ENCODE results near the gene BRINP1. TPM values are rescaled to one million over a fixed set of nuclear protein-coding genes. Genes with fewer than 3 reads are reported as not detected.
"Not testable (repeated sequence)": the region's sequence is repeated elsewhere in the genome, so short reads cannot be mapped to it uniquely, and the experiment has no call there.

BRINP1 gene
- total and polyA plus RNA-seq, 3 experiments from 2014 or later, result not detected

DNA sequence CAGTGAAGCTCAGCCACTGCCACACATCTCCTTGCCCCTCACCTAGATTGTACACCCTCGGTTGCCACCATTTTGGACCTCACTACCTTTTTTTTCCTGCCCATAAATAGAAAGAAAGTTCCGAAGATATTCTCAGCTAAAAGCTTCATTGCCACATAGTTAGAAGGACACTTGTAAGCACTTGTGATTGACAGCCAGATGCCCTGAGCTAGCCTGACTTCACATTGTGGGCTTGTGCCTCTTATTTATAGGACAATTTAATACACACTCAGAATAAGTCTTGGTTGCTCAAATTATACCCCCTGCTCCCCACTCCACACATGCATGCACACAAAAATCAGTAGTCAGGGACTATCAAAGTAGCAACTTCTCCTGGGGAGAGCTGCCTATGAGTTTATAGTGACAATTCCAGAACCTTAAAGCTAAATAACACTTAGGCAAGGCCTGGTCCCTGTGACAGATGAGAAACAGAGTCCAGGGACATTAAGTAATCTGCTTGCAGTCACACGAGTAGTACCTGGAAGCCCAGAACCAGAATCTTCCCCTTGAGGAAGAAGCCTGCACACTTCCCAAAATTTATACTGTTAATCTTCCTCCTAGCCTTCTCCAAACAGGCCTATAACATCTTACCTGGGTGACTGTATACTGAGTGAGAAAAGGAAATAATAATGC is 184.8 kb downstream of the BRINP1 start:
- ChIA-PET POLR2A (no interaction called here), CTCF (no interaction called here)
- Histone ChIP-seq H3K4me1 (ENCODE audit: insufficient read depth, low read length) (no peaks in the 10 kb centered on the region), H3K27ac (ENCODE audit: low read depth, low read length) (no peak overlapping the region), H3K4me3 (ENCODE audit: low read length) (no peak overlapping the region), H3K27me3 (ENCODE audit: insufficient read depth, low read length, poor library complexity, severe bottlenecking) (no peaks in the 10 kb centered on the region), H3K36me3 (ENCODE audit: insufficient read depth, low read length) (no peaks in the 10 kb centered on the region), H3K9me3 (ENCODE audit: low read length) (no peaks in the 10 kb centered on the region)
- no peak overlapping the region for H3K4me3 Mint-ChIP-seq
- no peaks in the 10 kb centered on the region for H3K4me1 Mint-ChIP-seq
- no peaks in the 10 kb centered on the region for H3K27me3 Mint-ChIP-seq
- H3K36me3 Mint-ChIP-seq, result no peaks in the 10 kb centered on the region
- H3K27ac Mint-ChIP-seq, result no peak overlapping the region
- DNase-seq, result no peak
- H3K9me3 Mint-ChIP-seq, result peaks cover 10 to 35% (median 12%) of the 10 kb centered on the region in 5 donors

- Histone ChIP-seq H3K27ac (ENCODE audit: low read depth, low read length) (no peak overlapping the region), H3K36me3 (ENCODE audit: insufficient read depth, low read length) (no peaks in the 10 kb centered on the region), H3K4me3 (ENCODE audit: low read length) (no peak overlapping the region), H3K4me1 (ENCODE audit: insufficient read depth, low read length) (no peaks in the 10 kb centered on the region), H3K27me3 (ENCODE audit: insufficient read depth, low read length, poor library complexity, severe bottlenecking) (no peaks in the 10 kb centered on the region), H3K9me3 (ENCODE audit: low read length) (no peaks in the 10 kb centered on the region)
- POLR2A ChIA-PET, result no interaction called here
- H3K9me3 Mint-ChIP-seq, result peaks cover 3 to 21% (median 5%) of the 10 kb centered on the region in 5 donors
- H3K4me1 Mint-ChIP-seq, result no peaks in the 10 kb centered on the region
- no peak for DNase-seq
- no peak overlapping the region for H3K4me3 Mint-ChIP-seq
- H3K36me3 Mint-ChIP-seq, result no peaks in the 10 kb centered on the region
- H3K27me3 Mint-ChIP-seq, result no peaks in the 10 kb centered on the region
- no peak overlapping the region for H3K27ac Mint-ChIP-seq
- CTCF ChIA-PET, result no interaction called here
These were observed 187.7 kb downstream of the BRINP1 start for GRCh38 chr9:119181561-119181960.

DNA sequence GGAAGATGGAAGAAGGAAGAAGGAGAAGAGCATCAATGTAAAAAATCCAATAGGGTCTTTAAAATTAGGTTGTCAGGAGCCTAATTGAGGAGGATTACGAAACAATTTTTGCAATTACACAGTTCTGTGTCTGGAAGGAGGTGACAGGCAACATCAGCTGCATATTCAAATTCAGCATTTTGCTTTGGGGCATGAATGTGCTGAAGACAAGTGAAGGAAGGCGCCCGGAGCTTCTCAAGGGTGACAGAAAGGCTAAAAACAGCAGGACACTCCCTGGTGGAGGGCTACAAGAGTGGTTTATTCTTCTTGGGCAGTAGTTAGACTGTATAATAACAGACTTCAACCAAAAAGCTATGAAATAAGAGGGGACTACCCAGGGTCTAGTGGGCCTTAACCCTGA is 188.3 kb downstream of the BRINP1 start:
- ChIA-PET POLR2A (no interaction called here), CTCF (no interaction called here)
- DNase-seq, result no peak
- Mint-ChIP-seq H3K4me3 (no peak overlapping the region), H3K9me3 (peaks cover 3 to 21% (median 5%) of the 10 kb centered on the region in 5 donors), H3K36me3 (no peaks in the 10 kb centered on the region), H3K27ac (no peak overlapping the region), H3K4me1 (no peaks in the 10 kb centered on the region), H3K27me3 (no peaks in the 10 kb centered on the region)
- Histone ChIP-seq H3K9me3 (ENCODE audit: low read length) (no peaks in the 10 kb centered on the region), H3K4me1 (ENCODE audit: insufficient read depth, low read length) (no peaks in the 10 kb centered on the region), H3K4me3 (ENCODE audit: low read length) (no peak overlapping the region), H3K27ac (ENCODE audit: low read depth, low read length) (no peak overlapping the region), H3K27me3 (ENCODE audit: insufficient read depth, low read length, poor library complexity, severe bottlenecking) (no peaks in the 10 kb centered on the region), H3K36me3 (ENCODE audit: insufficient read depth, low read length) (no peaks in the 10 kb centered on the region)

- DNase-seq, result no peak
- H3K4me3 ChIP-seq (ENCODE audit: low read length), result no peak overlapping the region
- H3K4me1 ChIP-seq (ENCODE audit: insufficient read depth, low read length), result no peaks in the 10 kb centered on the region
- no peak overlapping the region for H3K27ac Mint-ChIP-seq
- ChIA-PET CTCF (no interaction called here), POLR2A (no interaction called here)
- no peaks in the 10 kb centered on the region for H3K9me3 ChIP-seq (ENCODE audit: low read length)
- peaks cover 3 to 25% (median 4%) of the 10 kb centered on the region in 5 donors for H3K9me3 Mint-ChIP-seq
- no peaks in the 10 kb centered on the region for H3K27me3 ChIP-seq (ENCODE audit: insufficient read depth, low read length, poor library complexity, severe bottlenecking)
- H3K27ac ChIP-seq (ENCODE audit: low read depth, low read length), result no peak overlapping the region
- no peaks in the 10 kb centered on the region for H3K36me3 ChIP-seq (ENCODE audit: insufficient read depth, low read length)
- H3K27me3 Mint-ChIP-seq, result no peaks in the 10 kb centered on the region
- H3K4me3 Mint-ChIP-seq, result no peak overlapping the region
- no peaks in the 10 kb centered on the region for H3K4me1 Mint-ChIP-seq
- no peaks in the 10 kb centered on the region for H3K36me3 Mint-ChIP-seq
These were observed 189.5 kb downstream of the BRINP1 start for GRCh38 chr9:119179701-119180100.

DNA sequence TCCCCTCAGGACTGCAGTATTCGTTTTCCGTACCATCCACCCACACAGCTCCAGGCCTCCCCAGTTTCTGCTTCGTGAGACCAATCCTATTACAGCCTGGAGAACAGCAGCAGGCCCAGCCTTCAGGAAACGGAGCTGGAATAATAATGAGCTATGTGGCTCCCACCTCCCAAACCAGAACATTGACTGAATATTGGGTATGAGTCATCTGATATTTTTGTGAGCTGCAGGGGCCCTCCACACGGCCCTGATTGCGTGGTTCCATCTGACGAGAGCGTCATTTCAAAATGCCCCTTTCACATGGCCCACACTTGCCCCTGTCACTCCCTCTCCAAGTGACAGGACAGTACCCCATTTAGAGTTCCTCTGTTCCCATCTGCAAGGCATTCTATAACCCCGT is 192.0 kb downstream of the BRINP1 start:
- H3K9me3 Mint-ChIP-seq, result peaks cover 0 to 9% (median 2%) of the 10 kb centered on the region in 5 donors
- no peak overlapping the region for H3K27ac Mint-ChIP-seq
- no peak overlapping the region for H3K4me3 Mint-ChIP-seq
- Histone ChIP-seq H3K9me3 (ENCODE audit: low read length) (no peaks in the 10 kb centered on the region), H3K4me1 (ENCODE audit: insufficient read depth, low read length) (no peaks in the 10 kb centered on the region), H3K27ac (ENCODE audit: low read depth, low read length) (no peak overlapping the region), H3K4me3 (ENCODE audit: low read length) (no peak overlapping the region), H3K27me3 (ENCODE audit: insufficient read depth, low read length, poor library complexity, severe bottlenecking) (no peaks in the 10 kb centered on the region), H3K36me3 (ENCODE audit: insufficient read depth, low read length) (no peaks in the 10 kb centered on the region)
- POLR2A ChIA-PET, result no interaction called here
- H3K27me3 Mint-ChIP-seq, result no peaks in the 10 kb centered on the region
- CTCF ChIA-PET, result no interaction called here
- H3K36me3 Mint-ChIP-seq, result no peaks in the 10 kb centered on the region
- no peaks in the 10 kb centered on the region for H3K4me1 Mint-ChIP-seq
- DNase-seq, result no peak

DNA sequence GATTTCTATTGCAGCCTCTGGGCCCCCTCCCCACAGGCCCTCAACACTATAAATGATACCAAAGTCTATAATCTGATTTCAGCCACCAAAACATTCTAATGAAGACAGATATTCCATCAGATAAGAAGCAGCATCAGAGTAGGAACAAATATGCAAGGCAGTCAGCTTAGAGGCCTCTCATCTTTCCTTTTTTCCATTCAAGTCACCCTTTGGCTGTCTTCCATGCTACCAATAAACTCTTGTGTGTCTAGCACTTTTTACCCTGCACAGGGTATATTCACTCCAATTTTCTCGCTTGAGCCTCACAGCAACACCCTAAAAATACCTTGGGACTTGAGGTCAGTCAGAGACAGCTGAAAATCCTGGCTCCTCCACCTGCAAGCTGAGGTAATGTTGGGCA is 193.7 kb downstream of the BRINP1 start:
- Mint-ChIP-seq H3K27ac (no peak overlapping the region), H3K36me3 (no peaks in the 10 kb centered on the region), H3K27me3 (no peaks in the 10 kb centered on the region), H3K4me1 (no peaks in the 10 kb centered on the region), H3K4me3 (no peak overlapping the region), H3K9me3 (peaks cover 0 to 5% (median 2%) of the 10 kb centered on the region in 5 donors)
- CTCF ChIA-PET, result no interaction called here
- no peaks in the 10 kb centered on the region for H3K36me3 ChIP-seq (ENCODE audit: insufficient read depth, low read length)
- POLR2A ChIA-PET, result no interaction called here
- H3K4me1 ChIP-seq (ENCODE audit: insufficient read depth, low read length), result no peaks in the 10 kb centered on the region
- no peaks in the 10 kb centered on the region for H3K9me3 ChIP-seq (ENCODE audit: low read length)
- no peaks in the 10 kb centered on the region for H3K27me3 ChIP-seq (ENCODE audit: insufficient read depth, low read length, poor library complexity, severe bottlenecking)
- H3K4me3 ChIP-seq (ENCODE audit: low read length), result no peak overlapping the region
- H3K27ac ChIP-seq (ENCODE audit: low read depth, low read length), result no peak overlapping the region
- DNase-seq, result no peak

GRCh38 chr9:119169222-119169621 is 200.0 kb downstream of the BRINP1 start:
- H3K36me3 Mint-ChIP-seq; H3K36me3 ChIP-seq (ENCODE audit: insufficient read depth, low read length); H3K4me3 ChIP-seq (ENCODE audit: low read length); DNase-seq; H3K27me3 ChIP-seq (ENCODE audit: insufficient read depth, low read length, poor library complexity, severe bottlenecking); H3K27me3 Mint-ChIP-seq; H3K27ac ChIP-seq (ENCODE audit: low read depth, low read length); CTCF ChIA-PET; H3K4me3 Mint-ChIP-seq; POLR2A ChIA-PET; H3K4me1 ChIP-seq (ENCODE audit: insufficient read depth, low read length); H3K27ac Mint-ChIP-seq; H3K4me1 Mint-ChIP-seq; H3K9me3 ChIP-seq (ENCODE audit: low read length): not testable (repeated sequence)
- peaks cover 0 to 12% (median 6%) of the 10 kb centered on the region in 5 donors for H3K9me3 Mint-ChIP-seq

- Mint-ChIP-seq H3K27ac (no peak overlapping the region), H3K36me3 (no peaks in the 10 kb centered on the region), H3K4me3 (no peak overlapping the region), H3K9me3 (peaks cover 0 to 12% (median 6%) of the 10 kb centered on the region in 5 donors), H3K27me3 (no peaks in the 10 kb centered on the region), H3K4me1 (no peaks in the 10 kb centered on the region)
- ChIA-PET CTCF (no interaction called here), POLR2A (no interaction called here)
- no peak overlapping the region for H3K27ac ChIP-seq (ENCODE audit: low read depth, low read length)
- DNase-seq, result no peak
- no peaks in the 10 kb centered on the region for H3K9me3 ChIP-seq (ENCODE audit: low read length)
- no peaks in the 10 kb centered on the region for H3K4me1 ChIP-seq (ENCODE audit: insufficient read depth, low read length)
- no peaks in the 10 kb centered on the region for H3K36me3 ChIP-seq (ENCODE audit: insufficient read depth, low read length)
- no peak overlapping the region for H3K4me3 ChIP-seq (ENCODE audit: low read length)
- no peaks in the 10 kb centered on the region for H3K27me3 ChIP-seq (ENCODE audit: insufficient read depth, low read length, poor library complexity, severe bottlenecking)
These were observed 201.4 kb downstream of the BRINP1 start for GRCh38 chr9:119167876-119168275.

DNA sequence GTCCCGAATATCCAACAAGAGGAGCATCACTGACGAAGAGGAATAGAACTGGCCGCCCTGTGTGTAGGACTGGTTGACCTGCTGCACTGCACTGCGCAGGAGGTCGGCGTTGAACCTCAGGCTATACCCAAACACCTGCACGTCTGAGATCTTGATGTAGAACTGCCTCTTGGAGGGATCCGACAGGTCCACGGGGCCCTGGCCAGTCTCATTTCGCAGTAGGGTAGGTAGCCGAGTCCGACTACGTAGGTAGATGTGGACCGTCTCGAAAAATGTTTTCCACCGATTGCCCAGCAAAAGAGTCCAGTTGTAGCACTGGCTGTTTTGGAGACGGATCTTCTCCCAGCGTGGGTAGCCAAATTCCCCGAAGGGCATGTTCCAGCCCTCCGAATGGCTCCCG is 202.0 kb downstream of the BRINP1 start:
- Histone ChIP-seq H3K4me1 (ENCODE audit: insufficient read depth, low read length) (no peaks in the 10 kb centered on the region), H3K36me3 (ENCODE audit: insufficient read depth, low read length) (no peaks in the 10 kb centered on the region), H3K27me3 (ENCODE audit: insufficient read depth, low read length, poor library complexity, severe bottlenecking) (no peaks in the 10 kb centered on the region), H3K4me3 (ENCODE audit: low read length) (no peak overlapping the region), H3K27ac (ENCODE audit: low read depth, low read length) (no peak overlapping the region), H3K9me3 (ENCODE audit: low read length) (no peaks in the 10 kb centered on the region)
- POLR2A ChIA-PET, result no interaction called here
- H3K36me3 Mint-ChIP-seq, result no peaks in the 10 kb centered on the region
- H3K9me3 Mint-ChIP-seq, result peaks cover 0 to 12% (median 6%) of the 10 kb centered on the region in 5 donors
- no peaks in the 10 kb centered on the region for H3K27me3 Mint-ChIP-seq
- CTCF ChIA-PET, result no interaction called here
- no peaks in the 10 kb centered on the region for H3K4me1 Mint-ChIP-seq
- no peak overlapping the region for H3K27ac Mint-ChIP-seq
- no peak for DNase-seq
- no peak overlapping the region for H3K4me3 Mint-ChIP-seq

Measured in CD8-positive, alpha-beta memory T cell (primary cell).